ENCODE results near the gene USF3.

DNA sequence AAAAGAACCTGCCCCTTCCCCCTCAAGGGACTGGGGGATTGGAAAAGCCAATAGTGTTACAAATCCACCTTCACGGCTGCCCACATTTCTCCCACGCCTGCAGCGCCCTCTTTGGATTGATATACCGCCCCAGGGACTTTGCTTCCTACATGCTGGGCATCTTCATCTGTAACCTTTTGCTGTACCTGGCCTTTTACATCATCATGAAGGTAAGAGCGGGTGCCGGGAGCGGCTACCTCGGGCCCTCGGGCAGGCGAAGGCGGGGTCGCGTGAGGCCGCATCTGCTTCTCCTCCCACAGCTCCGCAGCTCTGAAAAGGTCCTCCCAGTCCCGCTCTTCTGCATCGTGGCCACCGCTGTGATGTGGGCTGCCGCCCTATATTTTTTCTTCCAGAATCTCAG lies 73.1 kb downstream of the USF3 start:
- TF ChIP-seq CEBPG (CRISPR knock-in tag; IDR thresholded peaks at IDR 0.05): no peak
- TF ChIP-seq CEBPG (tag; conservative IDR thresholded peaks at IDR 0.05 in 1 of 2, IDR thresholded peaks at IDR 0.05 in 1 of 2): no peak
- TF ChIP-seq EHMT2 (IDR thresholded peaks at IDR 0.05): no peak
